Measurements from ENCODE around the gene PHF21A. TPM values are rescaled to one million over a fixed set of nuclear protein-coding genes. Genes with fewer than 3 reads are reported as not detected.

Gene PHF21A
- total and polyA plus RNA-seq, 2 donors (not counting 3 experiments of a cell fraction or from before 2014, with no cell fraction given), result 14.1 to 30.5 TPM

DNA sequence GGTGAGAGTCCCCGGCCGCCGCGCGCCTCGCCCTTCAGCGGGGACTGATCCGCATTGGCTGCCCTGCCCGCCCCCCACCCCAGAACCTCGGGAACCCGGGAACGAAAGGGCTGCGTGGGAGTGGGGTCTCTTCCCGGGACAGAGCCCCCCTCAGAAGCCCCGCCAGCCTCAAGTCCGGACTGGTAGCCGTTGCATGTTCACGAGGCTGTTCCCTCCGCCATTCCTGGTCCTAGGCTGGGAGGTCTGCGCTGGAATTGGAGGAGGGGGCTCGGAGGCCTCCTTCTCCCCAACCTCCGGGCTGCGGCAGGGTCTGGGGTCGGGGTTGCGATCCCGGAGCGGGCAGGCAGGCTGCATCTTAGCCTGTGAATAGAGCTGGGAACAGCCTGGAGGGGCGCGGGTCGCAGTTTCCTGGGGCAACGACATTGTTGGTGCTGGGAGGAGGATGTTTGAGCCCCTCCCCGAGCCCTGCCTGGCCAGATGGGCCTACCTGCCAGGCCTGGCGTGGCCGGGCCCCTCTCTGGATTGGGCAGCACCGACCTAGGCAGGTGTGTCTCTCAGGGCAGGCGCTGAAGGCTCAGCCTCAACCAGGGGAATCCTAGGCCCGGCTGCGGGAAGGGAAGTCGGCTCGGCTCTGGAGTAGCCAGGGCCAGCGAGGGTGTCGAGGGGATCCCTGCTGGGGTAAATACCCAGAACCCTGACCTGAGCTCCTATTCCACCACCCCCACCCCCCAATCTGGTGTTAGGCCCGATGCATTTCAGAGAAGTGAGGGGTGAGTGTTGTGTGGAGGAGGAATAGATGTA lies 235.1 kb downstream of the PHF21A start:
- TF ChIP-seq EZH2 (IDR thresholded peaks at IDR 0.05; ENCODE audit: borderline replicate concordance, low read depth, low read length, severe bottlenecking), result peak; percentile 61
- TF ChIP-seq JUN (IDR thresholded peaks at IDR 0.05; ENCODE audit: borderline replicate concordance, insufficient read depth, insufficient read length, low read depth), result no peak
- TF ChIP-seq CTCF (IDR thresholded peaks at IDR 0.05; ENCODE audit: extremely low read depth in 1 of 2, insufficient read depth in 1 of 2, low read depth in 1 of 2, low read length in 2 of 2), result no peak
- TF ChIP-seq GATA2 (IDR thresholded peaks at IDR 0.05; ENCODE audit: insufficient read depth, insufficient read length, low read depth, low read length), result no peak
- no peak for TF ChIP-seq FOS (IDR thresholded peaks at IDR 0.05; ENCODE audit: borderline replicate concordance, insufficient read depth, low read length)
- no peak for TF ChIP-seq MYC (IDR thresholded peaks at IDR 0.05; ENCODE audit: low read depth, low read length)
- Histone ChIP-seq H3K36me3 (ENCODE audit: control insufficient read depth in 2 of 2, extremely low read depth in 1 of 2, insufficient read depth in 2 of 2, low read length in 2 of 2) (no peaks in the 10 kb centered on the region), H3K9me3 (replicated peaks; ENCODE audit: control insufficient read depth, insufficient read depth, low read length) (no peaks in the 10 kb centered on the region), H3K4me1 (ENCODE audit: control insufficient read depth, extremely low read depth, insufficient read depth, low read length) (no peaks in the 10 kb centered on the region), H3K9ac (replicated peaks; ENCODE audit: extremely low read depth, insufficient read depth, low read length) (no peak overlapping the region), H2AFZ (ENCODE audit: low read depth, low read length) (peak overlapping the region; percentile 25), H3K27ac (ENCODE audit: insufficient read depth, low read depth, low read length) (no peak overlapping the region), H3K79me2 (ENCODE audit: control insufficient read depth, insufficient read depth, low read length) (no peaks in the 10 kb centered on the region), H3K4me2 (ENCODE audit: insufficient read depth, low read length) (peak overlapping the region; percentile 28), H4K20me1 (replicated peaks; ENCODE audit: control insufficient read depth, extremely low read depth, insufficient read depth, low read length) (no peaks in the 10 kb centered on the region), H3K4me3 (replicated peaks in 1 of 3; ENCODE audit: insufficient read depth in 1 of 3, low read depth in 1 of 3, low read length in 3 of 3) (peak overlapping the region in 2 of 3 experiments; percentile 22 to 30), H3K9me1 (replicated peaks; ENCODE audit: control insufficient read depth, extremely low read depth, insufficient read depth, low read length) (no peaks in the 10 kb centered on the region), H3K27me3 (ENCODE audit: control insufficient read depth in 2 of 2, insufficient read depth in 2 of 2, low read length in 2 of 2) (peaks cover 2 to 5% of the 10 kb centered on the region in 2 experiments)
- no peak for DNase-seq (ENCODE audit: low read depth, low spot score)
- FAIRE-seq, result no peak
- CTCF ChIA-PET, result no interaction called here
- intact Hi-C loops (cut with micrococcal nuclease), result no loop called here
- no TSS peak for BruUV-seq (replicated peaks)
- dilution Hi-C loops (cut with MboI; ENCODE audit: extremely low pct_ligation_motif_present, low sequenced_read_pairs), result no loop called here
- POLR2A ChIA-PET, result no interaction called here

All from endothelial cell of umbilical vein (primary cell).